HG03460 (cell line): ENCODE measurements around the gene G3BP1.
"Not testable (repeated sequence)": the region's sequence is repeated elsewhere in the genome, so short reads cannot be mapped to it uniquely, and the experiment has no call there.

Experiments
- ATAC-seq: cut with Tn5 transposase; IDR thresholded peaks from one replicate; pipeline ENCODE4 v1.9.1; 2021; ENCODE audit not compliant: unreplicated experiment

Gene G3BP1

GRCh38 chr5:151751593-151751992 lies 20.2 kb upstream of the G3BP1 start:
- ATAC-seq: no peak

- no peak for ATAC-seq
Observed at GRCh38 chr5:151755383-151755782, 16.4 kb upstream of the G3BP1 start.

GRCh38 chr5:151757233-151758140 lies 14.3 kb upstream of the G3BP1 start:
- peak; percentile 14 for ATAC-seq

- ATAC-seq: peak; percentile 21
Observed at GRCh38 chr5:151758141-151758429, 13.7 kb upstream of the G3BP1 start.

GRCh38 chr5:151758430-151759241 lies 13.1 kb upstream of the G3BP1 start, which contains the start of gene ATOX1:
Gene ATOX1 (minus strand): TSS chr5:151758631. CDS start chr5:151758551, 80 bp downstream.
- ATAC-seq: peak; percentile 93

GRCh38 chr5:151764801-151765200 lies 7.0 kb upstream of the G3BP1 start:
- no peak for ATAC-seq

- no peak for ATAC-seq
Observed at GRCh38 chr5:151766975-151767374, 4.8 kb upstream of the G3BP1 start.

GRCh38 chr5:151770383-151771258 lies 1.1 kb upstream of the G3BP1 start:
- peak; percentile 26 for ATAC-seq

GRCh38 chr5:151772029-151772845 lies 483 bp downstream of the G3BP1 start:
- no peak for ATAC-seq

- ATAC-seq: no peak
Observed at GRCh38 chr5:151772846-151773561, 1.2 kb downstream of the G3BP1 start.

- ATAC-seq: no peak
Observed at GRCh38 chr5:151773951-151774350, 2.2 kb downstream of the G3BP1 start.

GRCh38 chr5:151775025-151775606 lies 3.4 kb downstream of the G3BP1 start:
- ATAC-seq: no peak

GRCh38 chr5:151779531-151780125 lies 7.9 kb downstream of the G3BP1 start:
- ATAC-seq: no peak

- no peak for ATAC-seq
Observed at GRCh38 chr5:151780348-151780747, 8.6 kb downstream of the G3BP1 start.

- ATAC-seq: no peak
Observed at GRCh38 chr5:151781201-151781600, 9.4 kb downstream of the G3BP1 start.

- not testable (repeated sequence) for ATAC-seq
Observed at GRCh38 chr5:151783664-151784063, 11.9 kb downstream of the G3BP1 start.

GRCh38 chr5:151784141-151784540 lies 12.4 kb downstream of the G3BP1 start:
- no peak for ATAC-seq

- no peak for ATAC-seq
Observed at GRCh38 chr5:151786468-151786867, 14.7 kb downstream of the G3BP1 start.

- no peak for ATAC-seq
Observed at GRCh38 chr5:151787817-151788216, 16.1 kb downstream of the G3BP1 start.
